HG03342 (cell line): ENCODE results near the gene HDLBP.
"Not testable (repeated sequence)": the region's sequence is repeated elsewhere in the genome, so short reads cannot be mapped to it uniquely, and the experiment has no call there.

Source experiments
- ATAC-seq: cut with Tn5 transposase; IDR thresholded peaks from one replicate; pipeline ENCODE4 v1.9.1; 2021; ENCODE audit warnings: mild to moderate bottlenecking, moderate library complexity; ENCODE audit not compliant: unreplicated experiment

The HDLBP gene

DNA sequence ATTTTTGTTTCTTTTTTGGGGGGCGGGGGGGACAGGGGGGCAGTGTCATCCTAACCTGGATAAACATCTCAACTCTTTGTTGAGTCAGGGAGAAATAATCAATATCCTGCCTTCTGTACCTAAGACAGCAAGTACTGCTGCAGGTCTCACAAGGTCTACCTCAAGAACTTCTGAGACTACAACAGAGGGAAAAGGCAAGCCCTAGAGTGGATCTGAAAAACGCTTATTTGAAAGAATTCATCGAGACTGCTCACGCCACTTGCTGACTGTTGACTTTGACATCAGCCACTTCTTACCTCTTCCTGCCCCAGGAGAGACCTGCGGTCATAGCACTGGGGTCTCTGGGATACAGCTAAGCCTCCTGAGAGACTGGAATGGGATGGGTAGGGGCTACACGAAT lies 8.4 kb downstream of the HDLBP start:
- no peak for ATAC-seq

DNA sequence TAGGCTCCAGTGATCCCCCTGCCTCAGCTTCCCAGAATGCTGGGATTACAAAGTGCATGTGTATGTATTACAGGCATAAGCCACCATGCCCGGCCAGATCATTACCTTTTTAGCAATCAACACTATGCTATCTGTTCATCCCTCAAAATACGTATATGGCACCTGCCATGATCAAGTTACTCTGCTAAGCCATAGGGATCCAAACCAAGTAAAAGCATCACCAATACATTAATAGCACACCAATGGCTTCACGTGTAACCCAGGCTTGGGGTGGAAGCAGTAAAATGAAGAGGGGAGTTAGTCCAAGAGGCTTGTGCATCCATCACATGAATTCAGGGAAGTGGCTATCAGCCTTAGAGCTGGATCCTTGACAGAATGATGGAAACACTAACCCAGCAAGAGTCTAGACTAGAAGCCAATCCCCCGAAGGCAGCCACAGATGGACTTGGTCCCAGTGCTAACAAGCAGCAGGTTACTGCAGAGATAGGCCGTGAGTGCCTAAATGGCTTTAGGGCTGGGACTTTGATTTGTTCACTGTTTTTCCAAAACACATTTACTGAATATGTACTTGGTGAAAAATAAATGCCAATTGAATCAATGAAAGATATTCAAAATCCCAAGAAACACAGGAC lies 11.3 kb downstream of the HDLBP start:
- no peak for ATAC-seq

DNA sequence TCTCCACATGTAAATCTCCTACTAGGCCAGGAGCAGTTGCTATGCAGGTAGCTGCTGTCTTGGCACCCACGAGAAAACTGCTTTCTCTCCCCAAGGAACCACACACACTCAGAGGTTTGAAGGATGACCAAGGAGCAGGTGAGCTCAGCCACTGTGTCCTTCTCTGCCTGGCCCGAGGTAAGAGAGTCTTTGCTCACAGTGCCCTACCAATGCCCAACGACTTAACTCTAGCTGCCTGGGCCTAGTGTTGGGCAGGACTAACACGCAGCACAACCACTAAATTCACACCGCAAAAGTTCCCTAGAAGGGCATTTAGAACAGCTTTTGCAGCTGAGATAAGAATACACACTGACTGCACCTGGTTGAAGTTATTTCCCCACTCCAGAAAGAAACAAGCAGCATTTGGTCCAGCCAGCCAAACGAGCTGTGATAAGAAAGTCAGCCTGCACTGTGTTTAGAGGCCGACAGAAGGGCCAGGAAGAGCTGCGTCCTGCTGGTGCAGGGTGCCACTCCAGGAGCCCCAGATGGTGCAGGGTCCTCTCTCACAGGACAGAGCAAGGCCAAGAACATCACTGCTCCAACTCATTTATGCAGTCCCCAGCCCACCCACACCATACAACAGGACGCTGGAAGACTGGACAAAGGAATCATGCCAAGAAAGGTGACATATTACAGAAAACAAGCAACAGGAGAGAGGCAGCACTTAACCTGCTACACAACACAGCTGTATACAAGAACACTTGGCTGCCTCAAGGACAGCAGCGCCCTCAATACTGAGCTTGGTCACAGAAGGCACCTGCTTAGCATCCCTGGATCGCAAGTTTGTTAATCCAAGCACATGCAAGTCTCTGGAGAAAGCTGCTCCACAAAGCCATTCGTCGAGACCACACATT lies 12.5 kb downstream of the HDLBP start:
- no peak for ATAC-seq

DNA sequence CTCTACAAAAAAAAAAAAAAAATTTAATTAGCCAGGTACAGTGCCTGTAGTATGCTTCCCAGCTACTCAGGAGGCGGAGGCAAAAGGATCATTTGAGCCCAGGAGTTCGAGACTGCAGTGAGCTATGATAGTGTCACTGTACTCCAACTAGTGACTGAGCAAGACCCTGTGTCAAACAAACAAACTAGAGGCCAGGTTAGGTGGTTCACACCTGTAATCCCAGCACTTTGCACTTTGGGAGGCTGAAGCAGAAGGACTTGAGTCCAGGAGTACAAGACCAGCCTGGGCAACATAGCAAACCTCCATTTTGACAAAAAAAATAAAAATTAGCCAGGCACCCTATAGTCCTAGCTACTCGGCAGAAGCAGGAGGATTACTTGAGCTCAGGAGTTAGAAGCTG lies 13.4 kb downstream of the HDLBP start:
- no peak for ATAC-seq

DNA sequence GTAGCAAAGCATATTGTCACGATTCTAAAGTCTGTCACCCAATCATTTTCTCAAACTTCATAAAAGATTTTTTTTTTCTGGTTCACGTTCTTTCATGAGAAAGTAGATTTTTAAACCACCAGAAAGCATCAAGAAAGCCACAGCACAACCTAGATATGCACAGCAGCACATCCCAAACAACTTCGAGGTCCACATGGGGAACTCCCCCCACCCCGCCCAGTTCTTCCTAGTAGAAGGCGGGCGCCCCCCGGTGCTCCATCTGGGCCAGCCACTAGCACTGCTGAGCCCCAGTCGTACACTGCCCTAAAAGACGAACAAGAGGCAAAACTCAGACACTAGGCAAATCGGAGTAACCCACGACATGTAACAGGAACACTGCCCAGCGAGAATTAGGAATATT lies 15.5 kb downstream of the HDLBP start:
- ATAC-seq: no peak

DNA sequence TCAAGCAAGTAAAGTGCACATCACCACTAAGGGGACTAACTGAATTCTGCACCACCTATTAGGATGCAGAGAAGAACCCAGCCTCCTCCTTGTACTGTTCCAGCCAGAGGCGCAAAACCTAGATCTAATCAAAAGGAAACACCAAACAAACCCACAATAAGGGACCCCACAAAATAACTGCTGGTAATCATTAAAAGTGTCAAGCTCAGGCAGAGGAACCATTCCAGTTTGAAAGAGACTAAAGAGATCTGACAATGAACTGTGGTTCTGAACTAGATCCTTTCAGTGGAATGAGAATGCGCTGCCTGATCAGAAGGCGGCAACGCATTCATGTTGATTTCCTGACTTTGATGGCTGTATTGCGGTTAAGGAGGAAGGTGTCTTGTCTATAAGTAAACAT lies 16.8 kb downstream of the HDLBP start:
- ATAC-seq: no peak

DNA sequence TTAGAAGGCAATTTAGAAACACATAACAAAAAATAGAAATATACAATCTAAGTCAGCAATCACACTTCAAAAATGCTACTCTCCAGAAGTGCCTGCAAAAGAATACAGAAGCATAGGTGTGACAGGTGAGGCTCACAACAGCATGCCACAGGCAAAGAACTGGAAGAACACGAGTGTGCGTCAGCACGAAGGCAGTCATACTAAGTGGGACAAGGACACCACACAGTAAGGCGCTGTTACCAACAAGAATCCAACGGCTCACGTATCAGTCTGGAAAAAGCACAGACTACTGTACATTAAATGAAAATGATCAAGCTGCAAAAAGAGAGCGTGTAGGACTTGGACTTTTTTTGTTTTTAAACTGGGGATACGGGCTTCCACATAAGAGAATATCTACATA lies 18.7 kb downstream of the HDLBP start:
- no peak for ATAC-seq

DNA sequence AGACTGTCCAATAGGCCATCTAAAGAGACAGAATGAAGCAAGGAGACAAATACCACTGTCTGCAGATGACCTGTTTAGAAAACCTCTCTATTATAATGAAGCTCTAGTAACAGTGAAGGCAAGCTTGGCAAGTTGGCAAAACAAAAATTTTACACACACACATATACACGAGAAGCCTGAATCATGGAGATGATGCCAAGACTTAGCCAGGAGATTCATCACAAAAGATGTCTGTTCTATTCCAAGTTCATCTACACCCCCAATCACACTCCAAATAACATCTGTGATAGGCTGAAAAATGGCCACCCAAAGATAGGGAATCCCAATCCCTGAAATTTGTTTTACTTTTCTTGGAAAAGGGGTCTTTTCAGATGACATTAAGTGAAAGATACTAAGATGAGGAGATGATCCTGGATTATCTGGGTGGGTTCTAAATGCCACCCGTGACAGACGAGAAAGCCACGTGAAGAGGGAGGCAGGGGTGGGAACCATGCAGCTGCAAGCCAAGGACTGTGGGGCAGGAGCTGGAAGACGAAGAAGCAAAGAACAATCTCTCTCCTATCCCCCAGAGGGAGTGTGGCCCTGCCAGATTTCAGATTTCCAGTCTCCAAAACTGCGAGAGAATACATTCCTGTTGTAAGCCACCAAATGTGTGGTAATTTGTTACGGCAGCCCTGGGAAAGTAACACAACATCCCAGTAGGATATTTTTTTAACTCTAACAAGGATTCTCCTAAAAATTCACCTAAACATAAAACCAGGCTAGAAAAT lies 20.0 kb downstream of the HDLBP start:
- ATAC-seq: no peak

DNA sequence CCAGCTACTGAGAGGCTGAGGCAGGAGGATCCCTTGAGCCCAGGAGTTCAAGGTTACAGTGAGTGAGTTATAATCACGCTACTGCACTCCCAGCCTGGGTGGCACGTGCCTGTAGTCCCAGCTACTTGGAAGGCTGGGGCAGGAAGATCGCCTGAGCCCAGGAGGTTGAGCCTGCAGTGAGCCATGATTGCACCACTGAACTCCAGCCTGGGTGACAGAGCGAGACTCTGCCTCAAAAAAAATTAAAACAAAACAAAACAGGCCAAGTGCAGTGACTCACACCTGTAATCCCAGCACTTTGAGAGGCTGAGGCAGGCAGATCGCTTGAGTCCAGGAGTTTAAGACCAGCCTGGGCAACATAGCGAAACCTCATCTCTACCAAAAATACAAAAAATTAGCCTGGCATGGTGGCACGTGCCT lies 22.1 kb downstream of the HDLBP start:
- ATAC-seq: not testable (repeated sequence)

DNA sequence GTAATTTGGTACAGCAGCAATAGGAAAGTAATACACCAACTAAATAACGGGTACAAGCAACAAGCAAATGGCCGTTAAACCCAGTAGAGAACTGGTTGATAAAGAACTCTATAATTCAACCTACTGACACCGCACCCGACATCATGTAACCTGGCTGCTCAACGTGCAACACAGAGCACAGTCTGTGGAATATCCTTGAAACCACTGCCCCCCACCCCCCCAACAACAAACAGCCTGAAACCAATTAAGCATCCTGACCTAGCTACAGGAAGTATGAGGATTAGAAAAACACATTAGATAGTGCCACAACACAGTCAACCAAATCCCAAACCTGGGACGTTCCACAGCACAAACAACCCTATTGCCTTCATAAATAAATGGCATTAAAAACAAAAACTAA lies 23.5 kb downstream of the HDLBP start:
- no peak for ATAC-seq

DNA sequence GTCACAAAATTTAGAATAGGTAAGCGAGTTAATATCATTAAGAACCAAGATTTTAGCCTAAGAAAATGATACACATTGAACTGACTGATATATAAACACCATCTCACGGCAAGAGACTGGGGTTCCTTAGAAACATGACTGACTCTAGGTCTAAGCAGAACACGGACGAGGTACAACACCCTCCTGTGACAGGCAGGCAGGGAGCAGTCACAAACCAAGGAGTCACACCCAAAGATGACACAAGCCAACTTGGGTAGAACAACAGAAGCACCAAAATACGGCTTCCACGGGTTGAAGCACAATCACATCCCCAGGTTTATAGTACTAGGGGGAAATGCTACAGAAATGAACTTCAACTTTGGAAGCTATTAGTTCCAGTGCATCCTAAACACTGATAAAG lies 24.3 kb downstream of the HDLBP start:
- ATAC-seq: no peak

DNA sequence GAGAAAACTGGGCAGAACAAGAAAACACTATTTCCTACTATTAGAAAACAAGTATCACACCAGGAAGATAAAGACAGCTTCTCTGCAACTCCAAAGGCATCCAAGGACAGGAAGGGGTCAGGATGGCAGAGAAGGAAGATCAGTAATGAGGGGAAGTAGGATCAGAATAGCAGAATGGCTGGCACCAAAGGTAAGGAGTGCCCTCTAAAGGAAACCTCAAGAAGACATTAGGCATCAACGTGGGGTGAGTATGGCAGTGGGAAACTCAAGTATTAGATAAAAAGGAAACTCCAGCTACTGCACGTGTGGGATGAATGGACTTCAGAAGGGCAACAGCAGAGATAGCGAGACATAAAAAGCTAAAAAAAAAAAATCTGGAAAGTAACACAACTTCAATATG lies 25.9 kb downstream of the HDLBP start:
- ATAC-seq: no peak

DNA sequence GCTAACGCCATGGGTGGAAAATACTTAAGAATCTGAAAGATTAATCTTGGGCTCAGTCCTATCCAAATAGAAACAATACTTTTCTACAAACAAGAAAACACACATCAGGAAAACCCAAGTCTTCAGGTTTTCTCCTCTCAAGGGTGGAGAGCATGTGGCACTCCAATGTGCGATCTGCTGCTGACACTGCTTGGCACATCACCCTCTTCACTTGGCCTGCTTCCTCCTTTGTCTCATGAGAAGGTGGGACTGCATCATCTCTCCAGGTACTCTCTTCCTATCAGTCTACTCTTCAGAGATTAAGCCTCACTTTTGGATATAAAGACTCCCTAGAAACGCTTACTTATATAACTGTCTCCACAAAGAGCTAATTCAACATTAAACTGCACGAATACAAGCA lies 26.4 kb downstream of the HDLBP start:
- ATAC-seq: no peak

DNA sequence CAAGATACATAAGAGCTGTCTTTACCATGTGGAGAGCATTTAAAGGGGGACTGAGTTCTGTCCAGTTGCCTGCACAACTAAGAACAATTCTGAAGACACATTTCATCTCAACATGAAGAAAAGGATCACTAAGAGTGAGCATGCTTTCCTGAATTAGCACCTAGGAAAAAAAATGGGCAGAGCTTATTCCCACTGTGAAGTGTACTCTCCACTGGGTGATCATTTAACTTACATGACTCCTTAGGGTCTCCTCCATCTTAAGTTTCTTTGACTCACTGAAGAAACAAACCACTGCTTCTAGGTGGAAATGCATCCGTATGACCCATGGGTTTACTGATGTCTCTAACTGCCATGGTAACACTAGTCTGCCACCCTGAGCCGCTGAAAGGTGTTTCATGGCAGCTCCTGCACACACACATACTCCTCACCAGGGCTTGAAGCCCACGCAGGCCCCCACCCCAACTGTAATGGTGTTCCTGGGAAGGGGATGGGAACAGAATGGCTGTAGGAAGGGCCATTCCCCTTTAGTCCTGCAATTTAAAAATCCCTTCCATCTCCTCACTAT lies 27.1 kb downstream of the HDLBP start:
- ATAC-seq: no peak

DNA sequence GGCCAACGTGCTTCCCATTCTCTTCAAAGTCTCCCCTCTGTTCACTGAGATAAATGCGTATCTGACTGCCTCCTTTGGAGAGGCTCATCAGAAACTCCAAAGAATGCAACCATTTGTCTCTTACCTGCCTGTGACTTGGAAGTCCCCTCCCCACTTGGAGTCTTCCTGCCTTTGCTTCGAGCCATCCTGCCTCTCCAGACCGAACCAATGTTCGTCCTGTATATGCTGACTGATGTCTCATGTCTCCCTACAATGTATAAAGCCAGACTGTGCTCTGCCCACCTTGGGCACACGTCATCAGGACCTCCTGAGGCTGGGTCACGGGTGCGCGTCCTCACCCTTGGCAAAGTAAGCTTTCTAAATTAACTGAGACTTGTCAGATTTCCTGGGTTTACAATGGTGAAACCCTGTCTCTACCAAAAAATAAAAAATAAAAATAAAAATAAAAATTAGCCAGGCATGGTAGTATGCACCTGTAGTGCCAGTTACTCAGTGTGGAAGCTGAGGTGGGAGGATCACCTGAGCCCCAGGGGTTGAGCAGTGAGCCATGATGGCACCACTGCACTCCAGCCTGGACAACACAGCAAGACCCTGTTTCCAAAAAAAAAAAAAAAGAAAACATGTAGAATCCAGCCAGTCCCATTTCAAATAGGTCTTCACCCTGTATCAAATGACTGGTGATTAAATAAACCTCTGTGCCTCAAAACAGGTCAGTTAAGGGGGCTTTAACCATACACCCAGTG lies 29.0 kb downstream of the HDLBP start:
- no peak for ATAC-seq

DNA sequence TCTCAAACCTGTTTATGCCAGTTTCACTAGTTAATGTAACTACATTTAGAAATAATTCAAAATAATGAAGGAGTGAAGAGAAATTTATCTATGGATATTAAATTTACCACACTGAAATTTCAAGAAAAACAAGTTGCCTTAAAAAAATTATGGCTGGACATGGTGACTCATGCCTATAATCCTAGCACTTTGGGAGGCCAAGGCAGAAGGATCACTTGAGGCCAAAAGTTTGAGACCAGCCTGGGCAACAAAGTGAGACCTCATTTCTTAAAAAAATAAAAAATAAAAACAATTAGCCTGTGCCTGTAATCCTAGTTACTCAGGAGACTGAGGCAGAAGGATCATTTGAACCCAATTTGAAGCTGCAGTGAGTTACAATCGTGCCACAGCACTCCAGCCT lies 29.9 kb downstream of the HDLBP start:
- no peak for ATAC-seq

DNA sequence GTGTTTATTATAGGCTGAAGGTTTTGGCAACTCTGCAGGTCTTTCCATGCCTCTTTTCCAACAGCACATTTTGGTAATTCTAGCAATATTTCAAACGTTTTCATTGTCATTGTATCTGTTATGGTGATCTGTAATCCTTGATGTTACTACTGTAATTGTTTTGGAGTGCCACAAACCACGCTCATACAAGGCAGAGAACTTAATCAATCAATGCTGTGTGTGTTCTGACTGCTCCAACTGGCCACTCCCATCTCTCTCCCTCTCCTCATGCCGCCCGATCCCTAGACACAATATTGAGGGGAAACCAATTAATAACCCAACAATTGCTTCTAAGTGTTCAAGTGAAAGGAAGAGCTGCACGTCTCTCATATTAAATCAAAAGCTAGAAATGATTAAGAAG lies 32.9 kb downstream of the HDLBP start:
- no peak for ATAC-seq

DNA sequence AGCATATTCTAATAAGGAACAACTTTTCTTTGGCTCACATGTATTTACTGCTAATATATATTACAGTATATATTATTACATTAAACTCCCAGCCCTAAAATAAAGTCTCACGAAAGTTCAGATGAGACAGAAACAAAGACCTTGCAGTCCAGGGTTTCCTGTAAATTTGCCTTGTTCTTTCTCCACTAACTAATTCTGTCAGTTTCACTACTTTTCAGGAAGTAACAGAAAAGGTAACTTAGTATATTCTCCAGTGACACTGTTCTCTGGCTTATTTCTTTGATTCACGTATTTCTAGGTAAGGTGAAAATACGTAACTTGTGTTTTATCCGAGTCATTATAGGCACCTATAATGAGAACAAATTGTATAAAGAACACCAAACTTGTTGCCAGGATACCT lies 35.2 kb downstream of the HDLBP start:
- no peak for ATAC-seq

DNA sequence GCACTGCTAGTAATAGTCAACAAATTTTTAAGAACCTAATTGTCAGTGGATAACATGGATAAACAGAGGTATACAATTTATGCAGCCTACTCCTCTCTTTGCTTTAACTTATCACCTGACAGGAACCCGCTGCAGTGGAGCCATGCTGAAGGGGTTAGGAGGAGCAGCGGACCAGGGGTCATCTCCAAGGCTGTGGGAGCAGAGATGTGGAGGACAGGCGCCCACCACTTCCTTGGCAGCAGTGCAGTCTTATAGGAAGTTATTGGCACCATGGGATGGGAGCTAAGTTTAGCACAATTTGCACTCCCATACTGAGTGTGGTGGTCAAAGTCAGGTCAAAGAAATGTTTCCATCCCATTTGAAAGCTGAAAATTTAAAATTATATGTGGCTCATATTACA lies 35.6 kb downstream of the HDLBP start:
- no peak for ATAC-seq

DNA sequence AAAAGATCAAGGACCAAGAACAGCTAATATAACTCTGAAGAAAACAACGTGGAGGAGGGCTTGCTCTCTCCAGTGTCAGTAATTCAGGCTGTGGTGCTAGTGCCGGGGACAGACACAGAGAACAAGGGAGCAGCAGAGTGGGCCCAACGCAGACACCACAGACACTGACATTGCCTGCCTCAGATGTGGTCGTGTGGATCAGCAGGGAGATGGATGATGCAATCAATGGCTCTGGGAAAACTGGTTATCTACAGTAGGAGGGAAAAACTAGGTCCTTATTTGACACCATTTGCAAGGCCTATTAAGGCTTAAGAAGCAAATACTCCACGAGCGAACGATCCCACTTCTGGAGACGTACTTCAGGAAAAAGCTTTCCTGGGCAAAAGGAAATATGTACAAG lies 36.1 kb downstream of the HDLBP start:
- ATAC-seq: no peak

DNA sequence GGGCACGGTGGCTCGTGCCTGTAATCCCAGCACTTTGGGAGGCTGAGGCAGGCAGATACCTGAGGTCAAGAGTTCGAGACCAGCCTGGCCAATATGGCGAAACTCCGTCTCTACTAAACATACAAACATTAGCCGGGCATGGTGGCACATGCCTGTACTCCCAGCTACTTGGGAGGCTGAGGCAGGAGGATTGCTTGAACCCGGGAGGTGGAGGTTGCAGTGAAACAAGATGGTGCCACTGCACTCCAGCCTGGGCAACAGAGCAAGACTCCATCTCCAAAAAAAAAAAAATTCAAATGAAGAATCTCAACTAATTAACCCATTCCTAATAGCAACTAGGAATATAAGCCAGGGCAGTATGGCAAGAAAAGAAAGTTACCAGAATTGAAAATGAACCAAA lies 37.2 kb downstream of the HDLBP start:
- not testable (repeated sequence) for ATAC-seq
